ENCODE data around the gene PTPRG. TPM values are rescaled to one million over a fixed set of nuclear protein-coding genes. Genes with fewer than 3 reads are reported as not detected.

PTPRG gene
- total RNA-seq, 4 donors from 2014 or later, result 8.4 to 37.3 (median 14.9) TPM

GRCh38 chr3:61524933-61525332 lies 36.4 kb upstream of the PTPRG start:
- TF ChIP-seq CTCF (IDR thresholded peaks at IDR 0.05) (no peak), POLR2A (IDR thresholded peaks at IDR 0.05) (no peak)
- no peak for DNase-seq (ENCODE audit: low spot score in 2 of 2)
- intact Hi-C loops (cut with DNase I; ENCODE audit: low total_unique reads), result no loop called here
- 47% methylated on average over 4 of the region's 4 CpGs for WGBS, 2 donors
- no peak overlapping the region for H3K4me3 ChIP-seq (ENCODE audit: low read depth, poor library complexity, severe bottlenecking)

GRCh38 chr3:61526308-61526707 lies 35.1 kb upstream of the PTPRG start:
- intact Hi-C loops (cut with DNase I; ENCODE audit: low total_unique reads), result no loop called here
- TF ChIP-seq CTCF (IDR thresholded peaks at IDR 0.05) (no peak), POLR2A (IDR thresholded peaks at IDR 0.05) (no peak)
- H3K4me3 ChIP-seq (ENCODE audit: low read depth, poor library complexity, severe bottlenecking), result no peak overlapping the region
- WGBS, 2 donors, result 89 to 92% methylated on average over 5 of the region's 5 CpGs
- DNase-seq (ENCODE audit: low spot score in 2 of 2), result no peak

- no peak overlapping the region for H3K4me3 ChIP-seq (ENCODE audit: low read depth, poor library complexity, severe bottlenecking)
- DNase-seq (ENCODE audit: low spot score in 2 of 2), result no peak
- WGBS, 2 donors, result 92 to 93% methylated on average over 8 of the region's 8 CpGs
- TF ChIP-seq POLR2A (IDR thresholded peaks at IDR 0.05), result no peak
- TF ChIP-seq CTCF (IDR thresholded peaks at IDR 0.05), result no peak
- intact Hi-C loops (cut with DNase I; ENCODE audit: low total_unique reads), result no loop called here
These were observed 34.4 kb upstream of the PTPRG start for GRCh38 chr3:61527011-61527410.

- TF ChIP-seq POLR2A (IDR thresholded peaks at IDR 0.05) (no peak), CTCF (IDR thresholded peaks at IDR 0.05) (no peak)
- intact Hi-C loops (cut with DNase I; ENCODE audit: low total_unique reads), result no loop called here
- WGBS, 2 donors, result 13 to 19% methylated on average over 1 of the region's 1 CpG
- no peak for DNase-seq (ENCODE audit: low spot score in 2 of 2)
- H3K4me3 ChIP-seq (ENCODE audit: low read depth, poor library complexity, severe bottlenecking), result no peak overlapping the region
These were observed 31.0 kb upstream of the PTPRG start for GRCh38 chr3:61530355-61530754.

- no peak for DNase-seq (ENCODE audit: low spot score in 2 of 2)
- intact Hi-C loops (cut with DNase I; ENCODE audit: low total_unique reads), result no loop called here
- TF ChIP-seq POLR2A (IDR thresholded peaks at IDR 0.05) (no peak), CTCF (IDR thresholded peaks at IDR 0.05) (no peak)
- 55 to 72% methylated on average over 2 of the region's 2 CpGs for WGBS, 2 donors
- H3K4me3 ChIP-seq (ENCODE audit: low read depth, poor library complexity, severe bottlenecking), result no peak overlapping the region
These were observed 29.8 kb upstream of the PTPRG start for GRCh38 chr3:61531528-61531927.

- no peak for DNase-seq (ENCODE audit: low spot score in 2 of 2)
- intact Hi-C loops (cut with DNase I; ENCODE audit: low total_unique reads), result no loop called here
- no peak overlapping the region for H3K4me3 ChIP-seq (ENCODE audit: low read depth, poor library complexity, severe bottlenecking)
- WGBS, 2 donors, result 91 to 94% methylated on average over 13 of the region's 13 CpGs
- no peak for TF ChIP-seq POLR2A (IDR thresholded peaks at IDR 0.05)
- TF ChIP-seq CTCF (IDR thresholded peaks at IDR 0.05), result no peak
These were observed 28.5 kb upstream of the PTPRG start for GRCh38 chr3:61532739-61533500.
